GM19023 (cell line): Measurements from ENCODE around the gene ME3.

Source experiments
- ATAC-seq: cut with Tn5 transposase; IDR thresholded peaks from one replicate; pipeline ENCODE4 v1.9.1; 2021; ENCODE audit warnings: mild to moderate bottlenecking, moderate library complexity; ENCODE audit not compliant: unreplicated experiment

Gene ME3

DNA sequence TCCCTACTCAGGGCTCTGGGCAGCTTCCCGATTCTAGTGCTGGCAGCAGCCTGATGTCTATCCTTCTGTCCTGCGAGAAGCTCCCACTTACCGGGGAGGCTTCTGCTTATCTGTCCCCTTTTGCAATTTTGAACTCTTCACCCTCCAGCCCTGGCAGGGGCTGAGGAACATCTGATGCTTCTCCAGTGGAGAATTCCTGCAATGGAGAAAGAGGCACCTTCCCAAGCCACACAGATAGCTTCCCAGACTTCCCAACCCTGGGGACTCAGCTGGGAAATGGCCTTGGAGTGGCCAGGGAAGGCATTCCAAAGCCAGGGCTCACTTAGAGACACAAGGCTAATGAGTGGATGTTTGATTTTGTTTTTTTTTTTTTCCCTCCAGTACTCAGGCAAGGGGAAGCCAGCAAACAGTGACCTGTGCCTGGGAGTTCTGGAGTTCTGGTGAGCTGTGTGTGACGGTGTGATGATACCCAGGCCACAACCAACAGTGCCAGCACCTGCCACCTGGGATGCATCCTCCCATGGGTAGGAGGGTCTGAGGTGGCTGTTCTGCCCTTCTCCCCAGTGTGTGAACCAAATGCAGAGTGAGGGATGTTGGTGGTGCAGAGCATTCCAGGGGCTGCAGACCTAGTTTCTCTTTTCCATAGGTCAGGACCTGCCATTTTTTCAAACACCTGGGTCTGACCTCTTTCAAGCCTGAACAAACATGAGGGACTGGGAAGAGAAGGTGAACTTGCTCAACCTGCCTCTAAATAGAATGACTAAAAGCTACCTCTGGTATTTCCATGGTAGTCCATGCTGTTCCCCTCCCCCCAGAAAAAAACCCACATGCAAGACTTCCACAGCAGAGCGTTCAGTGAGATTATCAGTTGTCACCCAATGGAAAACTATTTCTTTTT lies 202.7 kb downstream of the ME3 start:
- no peak for ATAC-seq

DNA sequence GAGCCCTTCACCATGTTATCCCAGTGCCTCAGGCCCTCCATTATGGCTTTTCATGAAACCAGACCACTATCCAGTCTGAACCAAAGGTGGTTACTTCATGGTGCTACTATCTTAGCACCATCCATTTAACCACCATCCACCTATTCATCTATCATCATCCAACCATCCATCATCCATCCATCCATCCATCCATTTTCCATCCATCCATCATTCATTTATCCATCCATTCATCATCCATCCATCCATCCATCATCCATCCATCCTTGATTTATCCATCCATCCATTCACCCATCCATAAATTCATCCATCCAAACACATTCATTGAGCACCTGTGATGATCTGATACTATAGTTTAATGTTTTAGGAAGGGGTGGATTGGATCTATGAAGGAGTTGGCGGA lies 204.2 kb downstream of the ME3 start:
- no peak for ATAC-seq

DNA sequence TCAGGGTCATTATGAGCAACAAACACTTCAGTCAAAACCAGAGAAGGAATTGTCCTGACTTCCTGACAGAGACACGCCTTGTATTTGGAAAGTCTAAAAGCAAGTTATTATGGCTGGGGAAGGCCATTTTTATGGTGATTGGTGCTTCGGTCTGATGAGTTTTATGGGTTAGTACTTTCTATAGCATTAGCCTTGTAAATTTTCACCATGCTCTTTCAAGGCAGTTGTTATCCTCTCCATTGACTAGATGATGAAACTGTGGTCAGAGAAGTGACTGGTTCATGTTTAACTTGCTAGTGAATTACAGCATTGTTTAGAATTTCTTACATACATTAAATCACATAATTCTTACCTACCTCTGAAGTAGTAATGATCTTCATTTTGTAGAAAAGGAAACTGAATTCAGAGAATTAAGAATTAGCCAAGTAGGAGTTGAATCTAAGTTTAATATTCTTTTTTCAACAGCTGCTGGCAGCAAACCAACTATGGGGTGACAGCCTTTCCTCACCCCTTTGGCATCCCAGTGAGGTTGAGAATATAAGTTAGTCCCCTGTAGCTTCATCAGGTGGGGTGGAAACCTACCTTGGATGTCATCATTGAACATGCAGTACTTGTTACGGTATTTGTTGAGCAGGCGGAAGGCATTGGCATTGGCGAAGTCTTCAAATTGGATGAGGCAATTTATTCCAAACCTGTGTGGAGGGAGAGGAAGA lies 207.8 kb downstream of the ME3 start:
- ATAC-seq: no peak

DNA sequence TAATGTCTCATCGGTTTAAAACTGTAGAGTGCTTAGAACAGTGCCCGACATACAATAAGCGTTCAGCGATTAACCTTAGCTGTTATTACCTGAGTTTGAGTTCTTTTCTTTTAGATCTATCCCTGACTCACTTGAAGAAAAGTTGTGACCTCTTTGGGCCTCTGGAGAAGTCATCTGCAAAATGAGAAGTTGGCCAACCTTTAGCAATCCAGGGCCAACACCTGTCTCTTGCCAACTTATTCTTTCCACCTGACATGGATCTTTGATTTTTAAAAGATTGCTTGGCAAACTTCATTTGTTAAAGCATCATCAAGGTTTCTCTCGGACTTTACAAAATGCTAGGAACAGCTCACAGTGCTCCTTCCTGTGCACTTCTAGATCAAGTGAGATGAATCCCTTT lies 208.5 kb downstream of the ME3 start:
- ATAC-seq: no peak

DNA sequence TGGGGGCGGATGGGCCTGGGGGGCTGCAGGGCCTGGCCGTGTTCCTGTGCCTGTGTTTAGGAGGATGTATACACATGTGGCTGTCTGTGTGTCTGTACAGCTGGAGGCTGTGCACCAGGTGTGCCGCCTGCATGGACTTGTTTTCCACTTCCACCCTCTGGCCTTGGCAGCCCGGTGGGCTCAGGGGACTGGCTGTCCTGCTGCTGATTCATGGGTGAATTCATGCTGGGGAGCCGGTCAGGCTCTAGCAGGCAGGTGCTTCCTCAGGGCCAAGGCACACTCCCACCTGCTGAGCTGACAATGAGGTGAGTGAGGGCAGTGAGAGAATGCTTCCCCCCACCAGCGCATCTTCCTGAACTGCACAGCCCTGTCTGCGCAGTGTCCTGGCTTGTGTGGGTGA lies 209.3 kb downstream of the ME3 start:
- no peak for ATAC-seq

DNA sequence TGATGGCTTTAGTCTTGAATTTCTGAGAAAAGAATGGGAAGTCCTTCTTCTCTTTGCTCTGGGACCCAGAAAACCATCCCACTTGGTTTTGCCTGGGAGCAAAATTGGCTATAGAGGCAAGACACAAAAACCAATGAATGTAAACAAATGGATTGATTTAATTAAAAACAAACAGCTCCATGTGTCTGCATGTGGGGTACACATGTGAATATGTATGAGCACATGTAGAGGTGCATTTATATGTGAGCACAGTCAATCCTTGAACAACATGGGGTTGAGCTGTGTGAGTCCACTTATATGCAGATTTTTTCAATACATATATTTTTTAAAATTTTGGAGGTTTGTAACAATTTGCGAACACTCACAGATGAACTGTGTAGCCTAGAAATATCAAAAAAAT lies 210.5 kb downstream of the ME3 start:
- no peak for ATAC-seq

DNA sequence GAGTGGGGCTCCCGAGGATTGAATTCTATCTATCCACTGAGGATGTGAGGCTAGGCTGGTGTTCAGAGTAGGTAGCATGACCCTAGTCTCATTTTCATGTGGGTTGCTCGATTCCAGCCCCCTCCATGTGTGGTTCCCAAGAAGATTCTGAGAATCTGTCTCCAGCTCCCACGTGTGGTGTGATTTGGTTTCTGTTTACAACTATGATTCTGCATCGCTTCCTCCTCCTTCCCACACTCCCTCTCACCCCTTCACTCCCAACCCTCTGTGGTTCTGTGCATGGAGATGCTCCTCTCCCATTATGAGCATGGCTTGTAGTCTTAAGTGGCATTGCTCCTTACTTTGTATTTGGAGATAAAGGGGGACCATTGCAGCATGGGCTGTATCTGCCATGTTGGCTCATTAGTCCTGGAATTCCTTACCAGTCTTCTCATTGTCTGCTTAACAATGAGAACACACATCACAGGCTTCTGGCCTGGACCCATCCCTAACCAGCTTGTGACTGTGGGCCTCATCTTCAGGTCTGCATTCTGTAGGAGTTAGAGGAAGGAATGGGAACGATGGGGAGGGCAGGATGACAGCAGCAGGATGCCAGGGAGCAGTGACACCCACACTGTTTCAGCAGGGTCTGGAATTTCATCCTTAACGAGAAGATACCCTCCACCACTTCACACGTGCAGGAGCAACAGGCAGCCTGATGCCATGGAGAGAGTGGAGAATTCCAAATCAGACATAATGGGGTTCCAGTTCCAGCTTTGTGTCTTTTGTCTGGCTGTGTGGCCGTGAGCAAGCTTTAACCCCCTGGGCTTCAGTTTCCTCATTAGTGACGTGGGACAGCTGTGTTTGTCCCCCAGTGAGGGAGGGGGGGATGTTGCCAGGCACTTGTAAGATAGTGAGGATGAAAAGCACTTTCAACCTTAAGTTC lies 211.7 kb downstream of the ME3 start:
- no peak for ATAC-seq

DNA sequence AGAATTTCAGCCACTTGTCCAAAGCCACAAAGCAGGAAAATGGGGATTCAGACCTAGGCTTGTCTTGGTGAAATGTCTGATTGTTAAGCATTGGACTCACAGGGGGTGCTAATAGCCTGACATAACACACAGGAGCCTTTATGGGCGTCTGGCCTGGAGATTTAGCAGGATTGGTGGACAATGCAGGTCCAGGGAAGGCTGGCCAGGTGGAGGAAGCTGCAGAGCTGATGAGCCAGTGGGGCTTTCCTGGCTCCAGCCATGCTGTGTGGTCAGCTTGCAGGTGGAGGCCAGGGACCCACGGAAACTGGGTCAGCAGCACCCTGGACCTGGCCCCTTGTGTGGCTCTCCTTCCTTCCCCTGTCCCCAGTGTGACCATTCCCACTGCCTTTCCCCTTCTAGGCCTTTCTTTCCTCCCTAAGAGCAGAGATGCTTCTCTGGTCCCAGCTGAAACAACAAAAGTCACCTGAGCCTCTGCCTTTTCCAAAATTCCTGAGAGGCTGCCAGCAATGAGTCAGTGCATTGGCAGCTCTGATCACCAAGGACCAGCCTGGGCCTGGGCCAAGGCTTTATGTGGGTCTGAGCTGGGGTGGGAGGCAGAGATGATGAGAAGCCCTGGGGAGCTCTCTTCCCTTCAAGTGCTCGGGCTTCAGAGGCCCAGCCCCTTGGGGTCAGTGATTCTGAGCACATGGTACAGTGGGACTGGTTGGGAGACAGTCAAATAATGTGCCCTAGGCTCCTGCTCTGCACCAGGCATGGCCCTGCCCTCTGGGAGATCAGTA lies 212.5 kb downstream of the ME3 start:
- ATAC-seq: no peak

DNA sequence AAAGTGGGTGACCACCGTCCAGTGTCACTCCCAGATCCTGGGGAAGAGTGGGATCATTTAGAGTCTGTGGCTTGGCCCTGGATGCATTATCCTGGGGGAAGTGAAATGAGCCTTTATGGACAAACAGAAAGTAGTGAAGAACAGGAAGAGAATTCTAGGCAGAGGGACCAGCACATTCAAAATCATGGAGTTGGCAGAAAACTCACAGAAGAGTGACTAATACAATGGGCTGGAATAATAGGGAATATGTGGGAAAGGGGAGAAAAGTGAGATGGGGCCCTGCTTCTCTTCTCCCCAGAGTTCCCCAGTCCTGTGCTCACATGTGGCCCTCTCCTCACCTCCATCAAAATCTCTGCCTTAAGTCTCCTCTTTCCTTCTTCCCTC lies 213.4 kb downstream of the ME3 start:
- ATAC-seq: no peak

DNA sequence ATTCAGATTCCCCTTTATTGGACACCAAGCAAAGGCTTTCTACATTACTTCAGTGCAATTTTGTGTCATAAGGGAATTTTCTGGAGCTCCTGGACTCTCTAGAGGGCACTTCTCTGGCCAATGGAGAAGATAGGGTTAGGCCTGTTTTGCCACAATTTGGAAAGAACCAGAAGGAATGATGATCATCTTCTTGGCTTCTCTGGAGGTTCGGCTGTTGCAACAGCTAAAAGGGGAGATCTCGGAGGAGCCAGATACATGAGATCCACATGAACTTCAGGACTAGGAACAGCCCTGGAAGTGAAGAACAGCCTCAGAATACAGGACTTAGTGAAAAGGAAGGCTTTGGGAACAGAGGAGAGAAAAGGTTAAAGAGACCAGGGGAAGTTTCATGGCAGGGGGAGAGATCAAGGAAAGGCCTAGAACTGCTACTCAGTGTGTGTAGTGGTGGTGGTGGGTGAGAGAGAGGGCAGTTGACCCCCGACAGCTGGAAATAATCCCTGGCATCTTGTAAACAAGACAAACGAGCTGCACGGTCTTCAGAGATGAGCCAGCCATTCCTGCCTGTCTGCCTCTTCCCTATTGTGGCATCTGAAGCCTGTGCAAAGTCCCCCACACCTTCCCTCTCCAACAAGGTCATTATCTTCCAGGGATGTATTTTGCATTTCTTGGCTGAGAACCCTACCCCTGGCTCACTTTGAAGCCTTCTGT lies 214.0 kb downstream of the ME3 start:
- no peak for ATAC-seq

DNA sequence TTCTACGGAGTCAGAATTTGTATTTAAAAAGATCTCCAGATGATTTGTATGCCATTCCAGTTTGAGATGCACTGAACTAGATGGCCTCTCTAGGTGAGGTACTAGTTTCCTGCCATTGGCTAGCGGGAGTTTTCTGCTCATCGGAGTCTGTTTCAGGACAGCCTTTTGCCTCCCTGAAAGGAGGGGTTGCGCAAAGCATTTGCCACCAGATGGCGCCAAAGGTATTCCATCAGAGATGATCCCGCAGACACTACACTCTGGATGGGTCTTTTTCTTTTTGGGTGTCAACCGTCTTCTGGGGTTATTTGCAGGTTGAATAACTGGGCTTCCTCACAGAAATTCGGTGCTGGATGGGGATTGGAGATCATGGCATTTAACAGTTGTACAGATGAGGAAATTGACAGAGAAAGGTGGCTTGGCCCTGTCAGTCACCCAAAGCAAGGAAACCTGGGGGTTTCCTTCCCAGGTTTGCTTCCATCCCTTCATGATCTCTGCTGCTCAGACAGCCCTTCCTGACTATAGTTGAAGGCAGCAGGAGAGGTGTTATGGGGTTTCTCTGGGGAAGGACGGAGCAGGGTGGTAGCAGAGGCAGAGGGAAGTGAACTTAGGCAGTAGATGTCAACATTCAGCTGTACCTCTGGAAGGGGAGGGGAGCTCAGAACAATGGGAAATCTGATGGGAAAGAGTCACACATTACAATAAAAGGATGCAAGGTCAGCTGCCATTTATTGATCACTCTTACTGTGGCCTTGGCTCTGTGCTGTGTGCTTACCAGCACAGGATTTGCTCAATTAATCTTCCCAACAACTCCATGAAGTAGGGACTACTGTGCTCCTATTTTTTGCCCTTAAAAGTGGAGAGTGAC lies 216.1 kb downstream of the ME3 start:
- peak; percentile 85 for ATAC-seq

DNA sequence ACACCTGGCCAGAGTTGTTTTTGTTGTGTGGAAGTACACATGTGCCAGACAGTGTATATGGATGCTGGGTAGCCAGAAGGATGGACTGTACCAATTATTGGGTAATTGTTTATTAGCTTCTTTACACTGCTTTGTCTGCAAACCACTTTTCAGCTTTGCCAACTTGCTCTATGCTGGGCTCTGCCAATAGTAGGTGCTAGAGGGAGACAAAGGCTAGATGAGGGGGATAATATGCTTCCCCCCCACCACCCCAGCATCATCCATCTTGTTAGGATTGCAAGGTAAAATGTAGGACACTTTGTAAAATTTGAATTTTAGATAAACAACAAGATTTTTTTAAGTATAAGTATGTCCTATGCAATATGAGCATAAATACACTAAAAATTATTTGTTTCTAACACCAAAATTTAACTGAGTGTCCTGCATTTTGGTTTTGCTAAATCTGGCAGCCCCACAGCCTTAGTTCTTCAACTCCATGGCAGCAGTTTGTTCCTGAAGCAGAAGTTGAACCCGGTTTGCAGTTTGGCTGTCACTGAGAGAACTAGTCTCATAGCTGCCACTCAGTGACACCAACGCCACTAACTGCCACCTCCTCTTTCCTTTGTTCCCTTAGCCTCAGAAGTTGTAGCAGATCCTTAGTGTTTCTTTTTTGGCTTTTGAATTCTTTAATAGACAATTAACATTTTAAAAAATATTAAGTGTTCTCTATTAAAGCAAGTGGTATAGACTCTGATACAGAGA lies 219.0 kb downstream of the ME3 start:
- no peak for ATAC-seq

DNA sequence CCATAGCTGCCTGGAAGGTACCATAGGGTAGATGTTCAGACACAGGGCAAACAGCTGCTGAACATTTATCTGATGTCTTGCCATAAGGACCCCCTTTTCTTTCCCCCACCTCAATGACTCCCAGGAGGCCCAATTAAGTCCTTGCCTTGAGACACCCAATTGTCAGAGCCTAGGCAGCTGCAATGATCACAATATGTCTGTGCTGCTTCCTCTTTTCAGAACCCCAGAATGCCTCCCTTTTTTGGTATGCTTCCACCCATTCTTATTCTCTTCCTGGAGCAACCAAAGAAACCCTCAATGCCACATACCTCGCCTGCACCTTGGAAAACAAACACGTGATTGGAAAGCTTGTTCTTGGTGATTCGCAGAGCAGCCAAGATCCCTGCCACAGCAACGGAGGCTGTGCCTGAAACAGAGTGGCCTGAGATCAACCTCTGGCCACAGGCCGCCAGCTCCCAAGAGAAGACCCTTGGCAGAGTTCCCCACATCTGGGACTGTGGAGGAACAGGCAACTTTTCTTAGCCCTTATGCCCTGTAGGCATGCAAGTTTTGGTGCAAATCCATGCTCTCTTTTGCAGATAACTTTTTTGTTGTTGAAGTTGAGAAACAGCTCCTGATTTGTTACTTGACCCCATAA lies 222.3 kb downstream of the ME3 start:
- no peak for ATAC-seq

DNA sequence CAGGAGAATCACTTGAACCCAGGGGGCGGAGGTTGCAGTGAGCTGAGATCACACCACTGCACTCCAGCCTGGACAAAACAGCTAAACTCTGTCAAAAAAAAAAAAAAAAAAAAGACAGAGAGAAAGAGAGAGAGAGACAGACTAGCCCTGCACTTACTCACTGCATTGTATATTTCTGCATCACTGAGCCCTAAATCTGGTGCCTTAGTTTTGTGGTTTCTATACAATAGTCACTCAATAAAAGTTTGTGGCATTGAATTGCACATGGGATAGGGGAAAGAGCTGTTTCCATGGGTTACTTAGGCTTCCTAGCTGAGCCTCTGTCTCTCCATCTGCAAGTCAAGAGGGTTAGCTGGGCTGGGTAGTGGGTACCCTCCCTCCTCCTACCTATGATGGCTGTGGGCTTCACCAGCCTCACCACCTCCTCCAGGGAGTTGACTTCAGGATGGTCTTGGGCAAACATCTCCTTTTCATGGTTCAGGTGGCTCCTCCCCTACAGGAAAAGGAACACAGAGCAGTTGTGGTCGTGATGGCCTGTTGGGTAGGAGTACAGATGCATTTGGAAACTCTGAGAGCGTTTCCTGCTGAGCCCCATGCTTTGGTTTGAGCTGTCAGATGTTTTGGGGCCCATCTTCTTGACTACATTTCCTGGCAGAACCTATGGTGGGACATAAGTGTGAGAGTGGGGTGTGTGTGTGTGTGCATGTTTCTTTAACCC lies 224.5 kb downstream of the ME3 start:
- ATAC-seq: no peak

DNA sequence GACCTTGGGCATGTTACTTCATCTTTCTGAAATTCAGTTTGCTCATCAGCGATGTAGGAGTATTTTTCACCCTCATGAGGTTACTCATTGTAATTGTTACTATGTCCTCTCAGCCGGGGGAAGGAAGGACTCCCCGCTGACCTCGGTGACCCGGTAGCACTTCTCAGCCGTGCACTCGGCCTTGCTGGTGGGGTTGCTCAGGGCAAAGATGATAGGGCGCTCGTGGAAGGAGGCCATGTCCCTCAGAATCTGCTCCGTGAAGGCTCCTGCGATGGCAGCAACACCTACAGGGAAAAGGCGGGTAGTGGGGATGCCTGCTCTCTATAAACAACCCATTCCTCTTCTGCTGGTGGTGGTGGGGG lies 225.5 kb downstream of the ME3 start:
- no peak for ATAC-seq

DNA sequence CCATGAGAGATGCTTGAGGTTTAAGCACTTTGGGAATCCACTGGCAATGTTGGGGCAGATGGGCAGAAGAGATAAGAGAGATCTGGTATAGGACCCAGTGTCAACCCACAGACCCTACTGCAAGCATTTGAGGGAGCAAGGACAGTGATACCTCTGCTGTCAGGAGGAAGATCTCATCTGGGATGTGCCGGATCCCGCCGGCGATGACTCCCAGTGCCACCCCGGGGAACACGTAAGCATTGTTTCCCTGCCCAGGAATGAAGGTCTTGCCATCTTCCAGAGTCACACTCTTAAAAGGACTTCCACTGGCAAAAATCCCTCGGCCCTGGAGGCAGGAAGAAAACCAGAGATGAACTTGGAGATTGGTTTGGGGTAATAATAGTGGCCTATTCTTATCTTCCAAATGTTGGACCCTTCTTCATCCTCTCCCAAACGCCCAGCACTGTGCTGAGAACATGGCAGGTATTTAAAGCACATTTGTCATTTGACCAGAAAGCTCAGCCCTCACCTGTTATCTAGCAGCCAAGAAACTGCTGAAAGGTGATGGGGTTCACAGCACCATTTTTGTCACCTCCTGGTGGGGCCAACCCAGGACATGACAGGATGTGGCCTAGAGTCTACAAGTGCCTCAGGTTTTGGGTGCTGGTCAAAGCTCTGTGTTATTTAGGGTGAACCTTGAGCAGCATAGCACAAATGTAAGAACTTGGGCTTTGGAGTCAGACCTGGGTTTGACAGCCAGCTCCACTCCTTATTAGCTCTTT lies 226.1 kb downstream of the ME3 start:
- ATAC-seq: no peak

DNA sequence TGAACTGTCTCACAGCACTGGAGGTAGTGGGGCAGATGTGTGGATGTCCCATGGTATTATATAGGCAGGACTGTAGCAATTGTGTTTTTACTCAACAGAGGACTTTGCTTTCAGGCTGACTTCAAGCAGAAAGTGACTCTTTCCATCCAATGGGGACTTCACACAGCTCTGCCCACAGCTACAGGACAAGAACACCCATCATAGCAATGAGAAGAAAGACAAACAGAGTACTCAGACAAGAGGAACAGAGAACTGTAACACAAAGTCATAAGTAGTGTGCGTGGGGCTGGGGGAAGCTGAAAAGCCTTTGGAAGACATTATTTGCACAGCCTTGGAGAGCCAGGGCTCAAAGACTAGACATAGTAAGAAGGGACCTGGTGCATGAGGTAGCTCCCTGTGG lies 227.4 kb downstream of the ME3 start:
- ATAC-seq: no peak
